GM12878 (cell line): ENCODE measurements around the gene PKMYT1. TPM values are rescaled to one million over a fixed set of nuclear protein-coding genes. Genes with fewer than 3 reads are reported as not detected.

Source experiments
- NFXL1 ChIP-seq: fragments of 450-650 bp; IDR thresholded peaks from 2 replicates; pipeline ENCODE4 v1.6.1; 2017; ENCODE audit warnings: antibody characterized with exemption, mild to moderate bottlenecking, borderline replicate concordance
- POLR2AphosphoS5 ChIP-seq: IDR thresholded peaks from 2 replicates; pipeline ENCODE4 v1.6.1; 2011; ENCODE audit warnings: mild to moderate bottlenecking, low read length, inconsistent platforms
- ZNF274 ChIP-seq: IDR thresholded peaks from one replicate; pipeline ENCODE4 v1.8.0; 2011; ENCODE audit not compliant: insufficient read length, insufficient read depth
- polyA plus RNA-seq, 11 experiments: library from polyadenylated mRNA; depleted of rRNA in 4 of 11; unstranded in 6 of 11; stranded (reverse) in 5 of 11; fragments of >200 nt; fragmentation: Nextera tagmentation in 4 of 11; fragmentation: Illumina TruSeq in 1 of 11; extraction: Ambion mirVana in 4 of 11; extraction: Trizol in 1 of 11; gene quantifications; 1 replicate in 1 of 11; 2 replicates in 10 of 11; pipeline versions ENCODE4 v1.2.1 to v1.2.3, GENCODE V29; 2011 to 2016; ENCODE audit warnings: inconsistent platforms in 2 of 11, missing spikeins in 2 of 11, low read depth in 1 of 11
- total RNA-seq, 4 experiments: library from RNA; depleted of rRNA in 3 of 4; stranded (reverse); fragments of >200 nt in 3 of 4; fragmentation: Illumina TruSeq in 1 of 4; extraction: Trizol in 1 of 4; gene quantifications; 2 replicates each; pipeline versions ENCODE4 v1.2.1 to v1.2.3, GENCODE V29; 2013 to 2021
- TF ChIP-seq, protein P1 (sequence below): fragments of 450-650 bp; formaldehyde crosslinking; IDR thresholded peaks from 2 replicates; pipeline ENCODE4 v1.5.0; 2022; ENCODE audit warnings: mild to moderate bottlenecking, missing genetic modification characterization
- TF ChIP-seq, protein P2 (sequence below): fragments of 450-650 bp; IDR thresholded peaks from 2 replicates; pipeline ENCODE4 v1.6.1; 2017; ENCODE audit warnings: borderline replicate concordance

The PKMYT1 gene
- total and polyA plus RNA-seq, 10 of the 15 experiments (the other 5 are each of a cell fraction or from before 2014, with no cell fraction given): 4.6 to 101 (median 29.9) TPM

DNA sequence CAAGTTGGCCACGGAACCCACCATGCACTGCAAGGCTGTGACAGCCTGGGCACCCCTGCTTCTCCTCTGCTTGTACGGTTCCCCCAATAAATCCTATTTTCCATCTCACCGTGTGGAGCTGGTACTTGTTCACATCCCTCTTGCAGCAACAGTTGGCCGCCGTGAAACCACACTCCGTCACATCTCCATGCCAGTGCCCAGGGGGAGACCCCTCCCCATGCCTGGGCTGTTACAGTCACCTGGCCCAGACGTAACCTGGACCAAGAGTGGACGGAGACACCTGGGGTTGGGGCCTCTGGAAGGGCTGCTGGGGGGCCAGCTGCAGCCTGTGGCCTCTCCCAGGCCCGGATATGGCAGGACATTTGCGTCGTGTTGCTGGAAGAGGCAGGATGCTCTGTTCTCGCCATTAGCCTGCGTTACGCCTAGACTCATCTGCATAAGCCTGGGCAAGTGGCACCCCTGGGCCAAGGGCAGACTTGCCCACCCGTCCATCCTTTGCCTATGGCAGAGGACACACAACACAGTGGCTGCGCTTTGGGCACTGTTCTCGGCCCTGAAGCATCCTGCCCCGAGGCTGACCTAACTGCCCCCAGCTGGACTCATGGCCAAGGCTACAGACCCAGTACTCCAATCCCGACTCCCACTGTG is 30.4 kb downstream of the PKMYT1 start (continued):
- TF ChIP-seq, protein P1, sequence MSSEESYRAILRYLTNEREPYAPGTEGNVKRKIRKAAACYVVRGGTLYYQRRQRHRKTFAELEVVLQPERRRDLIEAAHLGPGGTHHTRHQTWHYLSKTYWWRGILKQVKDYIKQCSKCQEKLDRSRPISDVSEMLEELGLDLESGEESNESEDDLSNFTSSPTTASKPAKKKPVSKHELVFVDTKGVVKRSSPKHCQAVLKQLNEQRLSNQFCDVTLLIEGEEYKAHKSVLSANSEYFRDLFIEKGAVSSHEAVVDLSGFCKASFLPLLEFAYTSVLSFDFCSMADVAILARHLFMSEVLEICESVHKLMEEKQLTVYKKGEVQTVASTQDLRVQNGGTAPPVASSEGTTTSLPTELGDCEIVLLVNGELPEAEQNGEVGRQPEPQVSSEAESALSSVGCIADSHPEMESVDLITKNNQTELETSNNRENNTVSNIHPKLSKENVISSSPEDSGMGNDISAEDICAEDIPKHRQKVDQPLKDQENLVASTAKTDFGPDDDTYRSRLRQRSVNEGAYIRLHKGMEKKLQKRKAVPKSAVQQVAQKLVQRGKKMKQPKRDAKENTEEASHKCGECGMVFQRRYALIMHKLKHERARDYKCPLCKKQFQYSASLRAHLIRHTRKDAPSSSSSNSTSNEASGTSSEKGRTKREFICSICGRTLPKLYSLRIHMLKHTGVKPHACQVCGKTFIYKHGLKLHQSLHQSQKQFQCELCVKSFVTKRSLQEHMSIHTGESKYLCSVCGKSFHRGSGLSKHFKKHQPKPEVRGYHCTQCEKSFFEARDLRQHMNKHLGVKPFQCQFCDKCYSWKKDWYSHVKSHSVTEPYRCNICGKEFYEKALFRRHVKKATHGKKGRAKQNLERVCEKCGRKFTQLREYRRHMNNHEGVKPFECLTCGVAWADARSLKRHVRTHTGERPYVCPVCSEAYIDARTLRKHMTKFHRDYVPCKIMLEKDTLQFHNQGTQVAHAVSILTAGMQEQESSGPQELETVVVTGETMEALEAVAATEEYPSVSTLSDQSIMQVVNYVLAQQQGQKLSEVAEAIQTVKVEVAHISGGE (CRISPR knock-in tag): no peak
- TF ChIP-seq NFXL1 (no peak), ZNF274 (no peak), POLR2AphosphoS5 (no peak)
- TF ChIP-seq, protein P2, sequence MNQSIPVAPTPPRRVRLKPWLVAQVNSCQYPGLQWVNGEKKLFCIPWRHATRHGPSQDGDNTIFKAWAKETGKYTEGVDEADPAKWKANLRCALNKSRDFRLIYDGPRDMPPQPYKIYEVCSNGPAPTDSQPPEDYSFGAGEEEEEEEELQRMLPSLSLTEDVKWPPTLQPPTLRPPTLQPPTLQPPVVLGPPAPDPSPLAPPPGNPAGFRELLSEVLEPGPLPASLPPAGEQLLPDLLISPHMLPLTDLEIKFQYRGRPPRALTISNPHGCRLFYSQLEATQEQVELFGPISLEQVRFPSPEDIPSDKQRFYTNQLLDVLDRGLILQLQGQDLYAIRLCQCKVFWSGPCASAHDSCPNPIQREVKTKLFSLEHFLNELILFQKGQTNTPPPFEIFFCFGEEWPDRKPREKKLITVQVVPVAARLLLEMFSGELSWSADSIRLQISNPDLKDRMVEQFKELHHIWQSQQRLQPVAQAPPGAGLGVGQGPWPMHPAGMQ: no peak
